ENCODE measurements around the gene PRCP.
A peak's percentile ranks its signal among the peaks of the same experiment; 100 is the strongest.

PRCP gene

GRCh38 chr11:82908311-82908710, 8.1 kb upstream of the PRCP start:
- peaks cover 11% of the 10 kb centered on the region for H3K4me1 Mint-ChIP-seq
- H3K4me3 Mint-ChIP-seq = no peak overlapping the region
- peaks cover 17% of the 10 kb centered on the region for H3K36me3 Mint-ChIP-seq (ENCODE audit: low read depth)
- no peak overlapping the region for H3K27ac Mint-ChIP-seq
- no peak for TF ChIP-seq CTCF (IDR thresholded peaks at IDR 0.05; ENCODE audit: unreplicated experiment in 3 of 3)
- H3K27me3 Mint-ChIP-seq (ENCODE audit: low read depth) = no peaks in the 10 kb centered on the region
- peaks cover 10% of the 10 kb centered on the region for H3K9me3 Mint-ChIP-seq

GRCh38 chr11:82907371-82907770, 7.1 kb upstream of the PRCP start:
- no peak for TF ChIP-seq CTCF (IDR thresholded peaks at IDR 0.05; ENCODE audit: unreplicated experiment in 3 of 3)
- no peaks in the 10 kb centered on the region for H3K27me3 Mint-ChIP-seq (ENCODE audit: low read depth)
- H3K36me3 Mint-ChIP-seq (ENCODE audit: low read depth) = peaks cover 8% of the 10 kb centered on the region
- H3K4me1 Mint-ChIP-seq = peaks cover 17% of the 10 kb centered on the region
- H3K9me3 Mint-ChIP-seq = peaks cover 6% of the 10 kb centered on the region
- peak overlapping the region; percentile 2 to 43 (median 24) for H3K27ac Mint-ChIP-seq
- no peak overlapping the region for H3K4me3 Mint-ChIP-seq

GRCh38 chr11:82906931-82907330, 6.7 kb upstream of the PRCP start:
- H3K4me1 Mint-ChIP-seq = peaks cover 18% of the 10 kb centered on the region
- no peak for TF ChIP-seq CTCF (IDR thresholded peaks at IDR 0.05; ENCODE audit: unreplicated experiment in 3 of 3)
- H3K9me3 Mint-ChIP-seq = peaks cover 6% of the 10 kb centered on the region
- peak overlapping the region in 2 of 3 experiments; percentile 1 to 6 for H3K4me3 Mint-ChIP-seq
- H3K27ac Mint-ChIP-seq = peak overlapping the region; percentile 2 to 43 (median 24)
- H3K27me3 Mint-ChIP-seq (ENCODE audit: low read depth) = no peaks in the 10 kb centered on the region
- peaks cover 7% of the 10 kb centered on the region for H3K36me3 Mint-ChIP-seq (ENCODE audit: low read depth)

- TF ChIP-seq CTCF (IDR thresholded peaks at IDR 0.05; ENCODE audit: unreplicated experiment in 3 of 3) = peak; percentile 55 to 81 (median 59)
- Mint-ChIP-seq H3K9me3 (no peaks in the 10 kb centered on the region), H3K36me3 (ENCODE audit: low read depth) (peaks cover under 1% of the 10 kb centered on the region), H3K27ac (peak overlapping the region in 1 of 3 experiments; percentile 24), H3K27me3 (ENCODE audit: low read depth) (no peaks in the 10 kb centered on the region), H3K4me3 (no peak overlapping the region), H3K4me1 (peaks cover 18% of the 10 kb centered on the region)
Measured at GRCh38 chr11:82906236-82906635, 6.0 kb upstream of the PRCP start.

- TF ChIP-seq CTCF (IDR thresholded peaks at IDR 0.05; ENCODE audit: unreplicated experiment in 3 of 3) = no peak
- Mint-ChIP-seq H3K4me3 (no peak overlapping the region), H3K27me3 (ENCODE audit: low read depth) (no peaks in the 10 kb centered on the region), H3K9me3 (no peaks in the 10 kb centered on the region), H3K4me1 (peaks cover 33% of the 10 kb centered on the region), H3K36me3 (ENCODE audit: low read depth) (no peaks in the 10 kb centered on the region), H3K27ac (no peak overlapping the region)
Measured at GRCh38 chr11:82903843-82904586, 3.8 kb upstream of the PRCP start.

- H3K9me3 Mint-ChIP-seq = no peaks in the 10 kb centered on the region
- H3K27me3 Mint-ChIP-seq (ENCODE audit: low read depth) = no peaks in the 10 kb centered on the region
- H3K4me3 Mint-ChIP-seq = peak overlapping the region; percentile 94 to 97 (median 96)
- no peak for TF ChIP-seq CTCF (IDR thresholded peaks at IDR 0.05; ENCODE audit: unreplicated experiment in 3 of 3)
- no peak overlapping the region for H3K27ac Mint-ChIP-seq
- no peaks in the 10 kb centered on the region for H3K36me3 Mint-ChIP-seq (ENCODE audit: low read depth)
- H3K4me1 Mint-ChIP-seq = peaks cover 34% of the 10 kb centered on the region
Measured at GRCh38 chr11:82902880-82903279, 2.6 kb upstream of the PRCP start.
